ENCODE data around the gene RALGPS1. TPM values are rescaled to one million over a fixed set of nuclear protein-coding genes. Genes with fewer than 3 reads are reported as not detected.

The RALGPS1 gene
- total and polyA plus RNA-seq, 3 experiments from 2014 or later, result 1.6 to 3.2 (median 2.4) TPM

GRCh38 chr9:126915846-126916543 is 1.4 kb downstream of the RALGPS1 start:
- peaks cover 0 to 2% of the 10 kb centered on the region in 2 donors for H3K27me3 Mint-ChIP-seq
- Histone ChIP-seq H3K36me3 (ENCODE audit: insufficient read depth, low read length) (no peaks in the 10 kb centered on the region), H3K9me3 (ENCODE audit: low read length) (no peaks in the 10 kb centered on the region), H3K27ac (ENCODE audit: low read depth, low read length) (no peak overlapping the region), H3K4me1 (ENCODE audit: insufficient read depth, low read length) (peaks cover 6% of the 10 kb centered on the region), H3K4me3 (ENCODE audit: low read length) (no peak overlapping the region), H3K27me3 (ENCODE audit: insufficient read depth, low read length, poor library complexity, severe bottlenecking) (no peaks in the 10 kb centered on the region)
- H3K27ac Mint-ChIP-seq, result peak overlapping the region in 6 of 8 donors; percentile 3 to 76 (median 50)
- ChIA-PET CTCF (no interaction called here), POLR2A (no interaction called here)
- H3K4me1 Mint-ChIP-seq, result peaks cover 8 to 13% (median 11%) of the 10 kb centered on the region in 3 donors
- DNase-seq, result no peak
- H3K4me3 Mint-ChIP-seq, result peak overlapping the region; percentile 51 to 93 (median 72)
- peaks cover 0 to 5% (median 3%) of the 10 kb centered on the region in 3 donors for H3K36me3 Mint-ChIP-seq
- H3K9me3 Mint-ChIP-seq, result peaks cover 0 to 2% (median 0%) of the 10 kb centered on the region in 5 donors

- Histone ChIP-seq H3K27me3 (ENCODE audit: insufficient read depth, low read length, poor library complexity, severe bottlenecking) (no peaks in the 10 kb centered on the region), H3K36me3 (ENCODE audit: insufficient read depth, low read length) (no peaks in the 10 kb centered on the region), H3K9me3 (ENCODE audit: low read length) (no peaks in the 10 kb centered on the region), H3K4me1 (ENCODE audit: insufficient read depth, low read length) (peaks cover 6% of the 10 kb centered on the region), H3K4me3 (ENCODE audit: low read length) (no peak overlapping the region), H3K27ac (ENCODE audit: low read depth, low read length) (no peak overlapping the region)
- peaks cover 0 to 2% of the 10 kb centered on the region in 2 donors for H3K27me3 Mint-ChIP-seq
- no peak overlapping the region for H3K27ac Mint-ChIP-seq
- peaks cover 8 to 13% (median 11%) of the 10 kb centered on the region in 3 donors for H3K4me1 Mint-ChIP-seq
- peaks cover 0 to under 1% (median 0%) of the 10 kb centered on the region in 5 donors for H3K9me3 Mint-ChIP-seq
- DNase-seq, result no peak
- peaks cover 0 to 5% (median 3%) of the 10 kb centered on the region in 3 donors for H3K36me3 Mint-ChIP-seq
- CTCF ChIA-PET, result no interaction called here
- POLR2A ChIA-PET, result no interaction called here
- peak overlapping the region in 5 of 7 donors; percentile 19 to 69 (median 24) for H3K4me3 Mint-ChIP-seq
Measured at GRCh38 chr9:126916909-126917308, 2.3 kb downstream of the RALGPS1 start.

- Histone ChIP-seq H3K27me3 (ENCODE audit: insufficient read depth, low read length, poor library complexity, severe bottlenecking) (no peaks in the 10 kb centered on the region), H3K4me1 (ENCODE audit: insufficient read depth, low read length) (peaks cover 6% of the 10 kb centered on the region), H3K9me3 (ENCODE audit: low read length) (no peaks in the 10 kb centered on the region), H3K36me3 (ENCODE audit: insufficient read depth, low read length) (no peaks in the 10 kb centered on the region), H3K27ac (ENCODE audit: low read depth, low read length) (no peak overlapping the region), H3K4me3 (ENCODE audit: low read length) (no peak overlapping the region)
- Mint-ChIP-seq H3K27ac (no peak overlapping the region), H3K9me3 (no peaks in the 10 kb centered on the region), H3K4me1 (peaks cover 7 to 11% (median 9%) of the 10 kb centered on the region in 3 donors), H3K4me3 (peak overlapping the region in 1 of 7 donors; percentile 51), H3K27me3 (no peaks in the 10 kb centered on the region), H3K36me3 (peaks cover 0 to 5% (median 3%) of the 10 kb centered on the region in 3 donors)
- POLR2A ChIA-PET, result interaction anchor here (0.7 kb wide), 1 partner anchor 40 kb away, joined by 3 read pairs; no protein-coding TSS in a partner anchor
- no peak for DNase-seq
- CTCF ChIA-PET, result no interaction called here
Measured at GRCh38 chr9:126919193-126919592, 4.6 kb downstream of the RALGPS1 start.

- Histone ChIP-seq H3K4me3 (ENCODE audit: low read length) (no peak overlapping the region), H3K9me3 (ENCODE audit: low read length) (no peaks in the 10 kb centered on the region), H3K4me1 (ENCODE audit: insufficient read depth, low read length) (no peaks in the 10 kb centered on the region), H3K27me3 (ENCODE audit: insufficient read depth, low read length, poor library complexity, severe bottlenecking) (no peaks in the 10 kb centered on the region), H3K27ac (ENCODE audit: low read depth, low read length) (no peak overlapping the region), H3K36me3 (ENCODE audit: insufficient read depth, low read length) (no peaks in the 10 kb centered on the region)
- peaks cover 0 to 3% (median 3%) of the 10 kb centered on the region in 3 donors for H3K36me3 Mint-ChIP-seq
- no peak for DNase-seq
- H3K4me3 Mint-ChIP-seq, result no peak overlapping the region
- POLR2A ChIA-PET, result no interaction called here
- CTCF ChIA-PET, result no interaction called here
- no peaks in the 10 kb centered on the region for H3K9me3 Mint-ChIP-seq
- peaks cover 0 to 2% of the 10 kb centered on the region in 2 donors for H3K27me3 Mint-ChIP-seq
- no peak overlapping the region for H3K27ac Mint-ChIP-seq
- H3K4me1 Mint-ChIP-seq, result no peaks in the 10 kb centered on the region
Measured at GRCh38 chr9:126925876-126926275, 11.3 kb downstream of the RALGPS1 start.

- H3K9me3 ChIP-seq (ENCODE audit: low read length), result no peaks in the 10 kb centered on the region
- H3K27ac ChIP-seq (ENCODE audit: low read depth, low read length), result no peak overlapping the region
- Mint-ChIP-seq H3K27me3 (peaks cover 0 to 3% of the 10 kb centered on the region in 2 donors), H3K9me3 (no peaks in the 10 kb centered on the region), H3K4me3 (no peak overlapping the region), H3K4me1 (no peaks in the 10 kb centered on the region), H3K36me3 (peaks cover 0 to 6% (median 3%) of the 10 kb centered on the region in 3 donors), H3K27ac (no peak overlapping the region)
- H3K36me3 ChIP-seq (ENCODE audit: insufficient read depth, low read length), result no peaks in the 10 kb centered on the region
- ChIA-PET CTCF (interaction anchor here (1.3 kb wide), 1 partner anchor 14 kb away, joined by 3 read pairs; no protein-coding TSS in a partner anchor), POLR2A (interaction anchor here (0.7 kb wide), 1 partner anchor 69 kb away, joined by 3 read pairs; no protein-coding TSS in a partner anchor)
- H3K4me3 ChIP-seq (ENCODE audit: low read length), result no peak overlapping the region
- DNase-seq, result no peak
- no peaks in the 10 kb centered on the region for H3K4me1 ChIP-seq (ENCODE audit: insufficient read depth, low read length)
- no peaks in the 10 kb centered on the region for H3K27me3 ChIP-seq (ENCODE audit: insufficient read depth, low read length, poor library complexity, severe bottlenecking)
Measured at GRCh38 chr9:126926364-126926763, 11.8 kb downstream of the RALGPS1 start.

- H3K36me3 Mint-ChIP-seq, result peaks cover 0 to 7% (median 4%) of the 10 kb centered on the region in 3 donors
- ChIA-PET POLR2A (no interaction called here), CTCF (interaction anchor here (1.3 kb wide), 1 partner anchor 13 kb away, joined by 3 read pairs; no protein-coding TSS in a partner anchor)
- no peak overlapping the region for H3K4me3 ChIP-seq (ENCODE audit: low read length)
- H3K4me3 Mint-ChIP-seq, result no peak overlapping the region
- H3K27ac Mint-ChIP-seq, result no peak overlapping the region
- H3K4me1 ChIP-seq (ENCODE audit: insufficient read depth, low read length), result no peaks in the 10 kb centered on the region
- H3K36me3 ChIP-seq (ENCODE audit: insufficient read depth, low read length), result no peaks in the 10 kb centered on the region
- no peaks in the 10 kb centered on the region for H3K9me3 ChIP-seq (ENCODE audit: low read length)
- H3K9me3 Mint-ChIP-seq, result no peaks in the 10 kb centered on the region
- H3K27me3 ChIP-seq (ENCODE audit: insufficient read depth, low read length, poor library complexity, severe bottlenecking), result no peaks in the 10 kb centered on the region
- peaks cover 0 to 3% of the 10 kb centered on the region in 2 donors for H3K27me3 Mint-ChIP-seq
- H3K4me1 Mint-ChIP-seq, result no peaks in the 10 kb centered on the region
- H3K27ac ChIP-seq (ENCODE audit: low read depth, low read length), result no peak overlapping the region
- no peak for DNase-seq
Measured at GRCh38 chr9:126927419-126927818, 12.8 kb downstream of the RALGPS1 start.

GRCh38 chr9:126932871-126933321 is 18.3 kb downstream of the RALGPS1 start:
- Histone ChIP-seq H3K9me3 (ENCODE audit: low read length) (no peaks in the 10 kb centered on the region), H3K27me3 (ENCODE audit: insufficient read depth, low read length, poor library complexity, severe bottlenecking) (no peaks in the 10 kb centered on the region), H3K4me3 (ENCODE audit: low read length) (no peak overlapping the region), H3K27ac (ENCODE audit: low read depth, low read length) (no peak overlapping the region), H3K4me1 (ENCODE audit: insufficient read depth, low read length) (no peaks in the 10 kb centered on the region), H3K36me3 (ENCODE audit: insufficient read depth, low read length) (no peaks in the 10 kb centered on the region)
- H3K36me3 Mint-ChIP-seq, result peaks cover 0 to 7% (median 4%) of the 10 kb centered on the region in 3 donors
- no peak for DNase-seq
- ChIA-PET CTCF (no interaction called here), POLR2A (no interaction called here)
- H3K4me3 Mint-ChIP-seq, result no peak overlapping the region
- H3K9me3 Mint-ChIP-seq, result peaks cover 0 to 5% (median 0%) of the 10 kb centered on the region in 5 donors
- H3K27me3 Mint-ChIP-seq, result peaks cover 0 to 3% of the 10 kb centered on the region in 2 donors
- no peak overlapping the region for H3K27ac Mint-ChIP-seq
- H3K4me1 Mint-ChIP-seq, result no peaks in the 10 kb centered on the region

GRCh38 chr9:126933334-126933980 is 18.9 kb downstream of the RALGPS1 start:
- Mint-ChIP-seq H3K4me1 (no peaks in the 10 kb centered on the region), H3K36me3 (peaks cover 0 to 7% (median 4%) of the 10 kb centered on the region in 3 donors), H3K27me3 (peaks cover 0 to 3% of the 10 kb centered on the region in 2 donors), H3K9me3 (peaks cover 0 to 5% (median 0%) of the 10 kb centered on the region in 5 donors), H3K27ac (peak overlapping the region in 1 of 8 donors; percentile 36), H3K4me3 (no peak overlapping the region)
- Histone ChIP-seq H3K27ac (ENCODE audit: low read depth, low read length) (no peak overlapping the region), H3K9me3 (ENCODE audit: low read length) (no peaks in the 10 kb centered on the region), H3K27me3 (ENCODE audit: insufficient read depth, low read length, poor library complexity, severe bottlenecking) (no peaks in the 10 kb centered on the region), H3K4me3 (ENCODE audit: low read length) (no peak overlapping the region), H3K4me1 (ENCODE audit: insufficient read depth, low read length) (no peaks in the 10 kb centered on the region), H3K36me3 (ENCODE audit: insufficient read depth, low read length) (no peaks in the 10 kb centered on the region)
- DNase-seq, result no peak
- ChIA-PET CTCF (no interaction called here), POLR2A (no interaction called here)

Measured in CD8-positive, alpha-beta memory T cell (primary cell).